GM12872 (cell line): ENCODE measurements around the gene SIRT2.

Experiments used
- TF ChIP-seq, protein P1 (sequence below): IDR thresholded peaks from 3 replicates; pipeline ENCODE4 v1.5.1; 2011; ENCODE audit warnings: low read depth, mild to moderate bottlenecking, low read length, moderate library complexity; ENCODE audit not compliant: insufficient read depth

Gene SIRT2

DNA sequence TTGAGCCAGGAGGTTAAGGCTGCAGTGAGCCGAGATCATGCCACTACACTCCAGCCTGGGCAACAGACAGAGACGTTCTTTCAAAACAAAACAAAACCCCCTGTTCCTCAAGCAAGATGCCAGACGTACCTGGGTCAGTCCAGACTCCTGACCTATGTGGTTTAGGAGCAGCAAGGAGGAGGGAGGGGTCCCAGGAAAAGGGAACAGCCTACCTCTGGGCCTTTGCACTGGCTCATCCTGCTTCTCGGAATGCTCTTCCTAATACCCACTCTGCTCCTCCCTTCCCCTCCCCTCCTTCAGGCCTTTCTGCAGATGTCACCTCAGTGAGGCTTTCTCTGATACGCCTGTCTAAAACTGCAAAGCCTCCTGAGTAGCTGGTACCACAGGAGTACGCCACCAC lies 30.9 kb downstream of the SIRT2 start:
- TF ChIP-seq, protein P1, sequence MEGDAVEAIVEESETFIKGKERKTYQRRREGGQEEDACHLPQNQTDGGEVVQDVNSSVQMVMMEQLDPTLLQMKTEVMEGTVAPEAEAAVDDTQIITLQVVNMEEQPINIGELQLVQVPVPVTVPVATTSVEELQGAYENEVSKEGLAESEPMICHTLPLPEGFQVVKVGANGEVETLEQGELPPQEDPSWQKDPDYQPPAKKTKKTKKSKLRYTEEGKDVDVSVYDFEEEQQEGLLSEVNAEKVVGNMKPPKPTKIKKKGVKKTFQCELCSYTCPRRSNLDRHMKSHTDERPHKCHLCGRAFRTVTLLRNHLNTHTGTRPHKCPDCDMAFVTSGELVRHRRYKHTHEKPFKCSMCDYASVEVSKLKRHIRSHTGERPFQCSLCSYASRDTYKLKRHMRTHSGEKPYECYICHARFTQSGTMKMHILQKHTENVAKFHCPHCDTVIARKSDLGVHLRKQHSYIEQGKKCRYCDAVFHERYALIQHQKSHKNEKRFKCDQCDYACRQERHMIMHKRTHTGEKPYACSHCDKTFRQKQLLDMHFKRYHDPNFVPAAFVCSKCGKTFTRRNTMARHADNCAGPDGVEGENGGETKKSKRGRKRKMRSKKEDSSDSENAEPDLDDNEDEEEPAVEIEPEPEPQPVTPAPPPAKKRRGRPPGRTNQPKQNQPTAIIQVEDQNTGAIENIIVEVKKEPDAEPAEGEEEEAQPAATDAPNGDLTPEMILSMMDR, result no peak

DNA sequence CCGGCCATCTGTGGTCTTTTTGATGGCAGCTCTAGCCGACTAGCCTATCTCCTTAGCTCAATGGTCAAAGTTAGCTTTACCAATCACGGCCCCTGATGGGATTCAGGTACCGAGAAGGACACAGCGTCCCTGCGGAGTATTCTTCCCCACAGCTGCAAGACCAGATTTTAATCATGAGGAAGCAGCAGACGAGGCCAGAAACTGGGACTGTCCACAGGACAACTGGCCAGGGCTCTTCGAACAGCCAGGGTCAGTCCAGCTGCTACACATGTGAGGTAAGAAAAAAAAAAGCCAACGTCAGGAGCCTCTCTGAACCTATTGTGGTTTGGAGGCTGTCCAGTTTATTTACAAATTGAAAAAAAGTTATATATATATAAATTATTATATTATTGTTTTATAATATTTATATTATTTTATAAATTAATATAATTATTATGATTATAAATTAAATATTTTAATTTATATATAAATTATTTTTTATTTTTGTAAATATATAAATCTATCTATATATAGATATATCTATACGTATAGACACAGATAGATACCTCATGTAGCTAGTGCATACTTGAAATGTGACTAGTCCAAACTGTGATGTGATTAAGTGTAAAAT lies 32.1 kb downstream of the SIRT2 start:
- TF ChIP-seq, protein P1, result no peak

- TF ChIP-seq, protein P1, result no peak
These were observed 36.9 kb downstream of the SIRT2 start for GRCh38 chr19:38862321-38863059.

DNA sequence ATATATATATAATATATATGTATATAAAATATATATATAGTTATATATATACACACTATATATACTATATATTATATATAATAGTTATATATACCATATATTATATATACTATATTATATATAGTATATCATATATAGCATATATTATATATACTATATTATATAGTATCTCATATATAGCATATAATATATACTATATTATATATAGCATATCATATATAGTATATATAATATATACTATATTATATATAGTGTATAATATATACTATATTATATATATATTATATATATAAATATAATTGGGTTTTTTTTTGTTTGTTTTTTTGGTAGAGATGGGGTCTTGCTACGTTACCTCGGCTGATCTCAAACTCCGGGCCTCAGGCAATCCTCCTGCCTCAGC lies 38.0 kb downstream of the SIRT2 start:
- TF ChIP-seq, protein P1, result no peak

DNA sequence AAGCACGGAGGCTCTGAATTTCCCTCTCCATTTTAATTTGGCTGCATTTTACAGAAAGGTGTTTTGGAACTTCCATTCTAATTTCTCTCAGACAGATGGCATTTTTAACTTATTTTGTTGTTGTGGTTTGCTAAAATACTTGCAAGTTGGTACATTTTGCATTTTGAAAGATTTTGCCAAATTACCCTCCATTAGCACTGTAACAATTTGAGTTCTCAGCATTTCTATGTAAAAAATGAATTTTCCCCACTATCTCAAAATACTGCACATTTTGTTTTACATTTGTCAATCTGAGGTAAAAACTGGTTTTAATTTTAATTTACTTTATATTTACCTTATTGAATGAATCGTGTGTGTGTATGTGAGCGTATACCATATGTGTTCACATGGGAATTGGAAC lies 42.6 kb downstream of the SIRT2 start:
- TF ChIP-seq, protein P1, result no peak

- TF ChIP-seq, protein P1, result no peak
These were observed 46.2 kb downstream of the SIRT2 start for GRCh38 chr19:38853214-38853613.

DNA sequence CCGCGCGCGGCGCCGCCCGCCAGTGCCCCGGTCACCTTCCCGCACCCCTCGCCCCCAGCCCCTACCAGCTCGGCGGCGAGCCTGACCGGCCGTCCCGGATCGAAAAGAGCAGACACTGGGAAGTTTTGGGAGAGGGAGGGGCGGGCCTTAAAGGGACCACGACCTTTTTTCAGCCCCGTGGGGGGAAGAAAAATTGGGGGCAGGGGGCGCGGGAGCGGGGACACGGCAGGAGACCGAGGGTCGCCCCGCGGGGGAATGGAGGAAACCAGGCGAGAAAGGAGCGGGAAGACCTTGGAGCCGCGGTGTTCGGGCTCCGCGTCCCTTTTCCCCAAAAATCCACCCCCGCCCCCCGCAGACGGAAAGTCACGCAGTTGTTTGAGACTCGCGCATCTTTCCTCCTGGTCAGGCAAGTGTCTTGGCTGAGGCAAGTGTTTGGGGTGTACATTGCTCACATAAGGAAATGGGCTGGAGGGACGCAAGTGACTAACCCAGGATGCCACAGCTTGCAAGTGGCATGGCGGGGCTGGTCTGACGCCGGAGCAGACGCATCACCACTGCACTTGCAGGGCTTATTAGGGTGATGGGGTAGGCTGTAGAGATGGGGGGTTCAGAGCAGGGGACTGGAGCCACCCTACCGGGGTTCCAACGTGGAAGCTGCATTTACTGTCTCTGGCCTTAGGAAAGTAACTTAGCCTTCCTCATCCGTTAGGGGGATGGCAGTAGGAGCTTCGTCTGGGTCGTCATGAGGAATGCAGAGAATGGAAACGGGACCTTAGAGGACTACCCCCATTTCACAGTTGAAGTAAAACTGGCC lies 47.0 kb downstream of the SIRT2 start:
- TF ChIP-seq, protein P1, result no peak
